D721Med (cell line): ENCODE measurements around the gene LAMB4.

Experiments used
- DNase-seq: peaks from one replicate; pipeline ENCODE4 v3.0.0; 2011; ENCODE audit warnings: low spot score; ENCODE audit not compliant: insufficient read length
- FAIRE-seq: peaks from 2 replicates; lab custom pipeline; 2011; peaks lifted over from hg19 to GRCh38; lab: Jason Lieb, UNC
- CTCF ChIP-seq: IDR thresholded peaks from 2 replicates; pipeline ENCODE4 v1.5.1; 2012; ENCODE audit warnings: mild to moderate bottlenecking, control low read depth; ENCODE audit not compliant: insufficient read depth; ENCODE audit errors: missing control alignments

The LAMB4 gene

DNA sequence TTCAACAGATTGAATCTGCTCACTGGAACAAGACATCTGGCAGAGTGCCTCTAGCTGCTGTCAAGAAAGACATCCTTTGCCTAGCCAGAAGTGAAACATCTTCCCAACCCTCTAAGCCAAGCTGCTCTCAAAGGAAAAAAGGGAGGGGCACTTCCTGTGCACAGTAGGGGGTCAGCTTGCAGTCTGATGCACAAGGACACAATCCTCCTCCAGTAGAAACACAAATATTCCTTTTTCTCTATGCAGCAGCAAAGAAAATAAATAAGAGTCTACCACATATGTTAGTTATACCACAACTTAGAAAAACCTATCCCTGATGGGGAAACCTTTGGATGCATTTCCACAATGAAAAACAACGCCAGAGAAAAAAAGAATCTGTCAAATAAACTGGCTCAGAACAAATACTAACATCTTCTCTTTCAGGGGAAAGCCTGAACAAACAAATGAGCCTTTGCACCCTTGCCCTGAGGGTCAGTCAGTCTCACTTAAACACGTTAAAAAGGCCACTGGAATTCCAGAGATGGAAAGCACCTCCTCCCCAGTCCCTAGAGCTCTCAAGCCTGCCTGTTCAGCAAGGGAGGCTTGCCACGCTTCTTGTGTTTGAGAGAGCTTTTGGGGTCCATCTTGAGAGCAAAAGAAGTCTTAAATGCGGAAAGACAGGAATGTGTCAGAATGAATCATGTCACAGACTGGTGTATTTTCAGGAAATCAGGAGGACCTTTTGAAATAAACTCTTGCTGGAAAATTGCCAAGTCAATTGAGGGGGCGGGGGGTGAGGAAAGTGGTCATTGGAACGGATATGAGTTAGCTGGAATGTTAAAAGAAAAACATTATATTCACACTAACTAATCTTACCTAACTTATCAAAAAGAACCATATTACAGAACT lies 134.7 kb downstream of the LAMB4 start:
- no peak for TF ChIP-seq CTCF
- FAIRE-seq: no peak
- no peak for DNase-seq

GRCh38 chr7:107994421-107995030 lies 135.6 kb downstream of the LAMB4 start:
- TF ChIP-seq CTCF: no peak
- DNase-seq (no peak), FAIRE-seq (no peak)

DNA sequence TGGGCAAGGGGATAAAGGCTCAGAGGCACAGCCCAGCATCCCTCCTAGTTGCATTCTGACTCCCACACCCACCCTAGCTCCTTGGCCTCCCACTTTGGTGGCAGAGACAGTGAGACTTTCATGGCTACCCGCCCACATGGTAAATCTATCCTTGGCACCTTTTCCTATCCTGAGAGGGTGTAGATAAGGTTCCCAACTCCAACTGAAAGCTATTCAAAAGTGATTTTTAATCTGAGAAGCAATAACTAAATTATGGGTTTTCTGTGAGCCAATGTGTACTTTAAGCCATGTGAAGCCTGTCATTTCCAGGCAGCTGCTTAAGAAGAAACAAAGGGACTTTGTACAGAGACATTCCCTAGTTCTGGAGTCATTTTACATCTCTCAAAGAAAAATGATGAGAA lies 136.3 kb downstream of the LAMB4 start:
- TF ChIP-seq CTCF: no peak
- no peak for FAIRE-seq
- no peak for DNase-seq

DNA sequence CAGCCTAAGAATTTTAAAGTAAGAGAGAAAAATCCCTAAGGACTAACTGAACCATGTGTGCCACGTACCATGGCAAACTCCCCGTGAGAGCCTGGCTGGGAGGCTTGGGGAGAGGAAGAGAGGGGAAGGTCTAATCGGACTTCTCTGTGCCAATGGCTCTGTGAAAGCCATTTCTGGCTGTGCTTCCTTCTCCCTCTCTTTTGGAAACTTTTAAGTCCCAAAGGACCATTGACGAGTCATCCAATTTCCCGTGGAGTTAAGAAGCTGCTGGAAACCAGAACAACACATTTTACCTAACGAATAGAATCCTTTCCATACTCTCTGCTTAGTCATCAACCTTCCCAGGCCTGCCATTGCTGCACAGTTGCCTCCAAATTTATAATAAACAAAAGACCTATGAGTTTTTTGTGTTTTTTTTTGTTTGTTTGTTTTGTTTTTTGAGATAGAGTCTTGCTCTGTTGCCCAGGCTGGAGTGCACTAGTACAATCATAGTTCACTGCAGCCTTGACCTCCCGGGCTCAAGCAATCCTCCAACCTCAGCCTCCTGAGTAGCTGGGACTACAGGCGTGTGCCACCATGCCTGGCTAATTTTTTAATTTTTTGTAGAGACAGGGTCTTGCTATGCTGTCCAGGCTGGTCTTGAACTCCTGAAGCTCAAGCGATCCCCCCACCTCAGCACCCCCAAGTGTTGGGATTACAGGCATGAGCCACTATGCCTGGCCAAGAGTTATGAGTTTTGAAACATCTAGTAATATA lies 140.4 kb downstream of the LAMB4 start:
- FAIRE-seq (no peak), DNase-seq (no peak)
- no peak for TF ChIP-seq CTCF

DNA sequence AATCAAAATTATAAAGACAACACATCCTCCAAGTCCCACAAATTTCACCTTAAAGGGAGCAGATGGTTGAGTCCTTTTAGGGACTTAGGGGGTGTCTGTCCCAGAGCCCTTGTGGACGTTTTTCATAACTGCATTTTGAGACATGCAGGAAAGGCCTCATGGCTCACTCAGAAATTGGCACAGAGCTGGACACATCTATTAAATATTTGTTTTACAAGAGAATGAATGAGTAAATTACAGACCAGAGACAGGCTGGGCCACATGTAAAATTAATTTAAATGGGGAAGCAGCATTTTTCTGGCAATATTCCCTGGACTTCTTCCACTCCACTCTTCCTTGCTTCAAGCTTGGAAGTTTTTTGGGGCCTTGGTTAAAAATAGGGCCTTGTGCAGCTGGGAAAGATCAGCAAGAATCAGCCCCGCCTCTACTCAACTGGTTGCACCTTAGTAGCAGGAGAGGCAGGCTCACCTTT lies 147.2 kb downstream of the LAMB4 start:
- no peak for DNase-seq
- FAIRE-seq: no peak
- no peak for TF ChIP-seq CTCF

GRCh38 chr7:107982042-107982840 lies 147.9 kb downstream of the LAMB4 start:
- DNase-seq (no peak), FAIRE-seq (no peak)
- TF ChIP-seq CTCF: no peak
